Adrenal gland (tissue), 5 donors: ENCODE measurements around the gene SLC6A1.

Source experiments
- CTCF ChIP-seq, 6 experiments: fragments of 450-650 bp in 4 of 6; fragments of 200-600 bp in 2 of 6; sonication (generic) in 1 of 6; IDR thresholded peaks; 1 replicate in 5 of 6; 2 replicates in 1 of 6; pipeline versions ENCODE4 v1.5.1 to v1.8.0; 2016 to 2021; ENCODE audit warnings: antibody characterized with exemption in 6 of 6, mild to moderate bottlenecking in 2 of 6, moderate library complexity in 1 of 6
- POLR2A ChIP-seq, 2 donors: fragments of 450-650 bp; IDR thresholded peaks; one replicate each; pipeline ENCODE4 v1.6.1; 2017; ENCODE audit warnings: antibody characterized with exemption in 2 of 2, mild to moderate bottlenecking in 2 of 2, moderate library complexity in 1 of 2
- donor health status: DM: no; HTN: no; CAD: no.

GRCh38 chr3:10999221-11000107, 6.9 kb downstream of the SLC6A1 start:
- TF ChIP-seq POLR2A (IDR thresholded peaks at IDR 0.05): no peak
- TF ChIP-seq CTCF (IDR thresholded peaks at IDR 0.05): no peak
